K562 (cell line): ENCODE data around the gene LAG3. TPM values are rescaled to one million over a fixed set of nuclear protein-coding genes. Genes with fewer than 3 reads are reported as not detected.
"Not testable (repeated sequence)": the region's sequence is repeated elsewhere in the genome, so short reads cannot be mapped to it uniquely, and the experiment has no call there.

Experiments
- ATAC-seq: fragments of 200-7000 bp; cut with Tn5 transposase; 3 replicates; pipeline ENCODE4 v1.9.1; 2020; ENCODE audit warnings: moderate library complexity
- BruUV-seq: library from RNA; stranded (reverse); fragments of 400-500 nt; replicated peaks from 2 replicates; lab custom pipeline; 2021; lab: Mats Ljungman, UMichigan
- CTCF ChIA-PET: fragments of 300-600 bp; formaldehyde crosslinking; extraction: SDS; loops from one replicate; lab custom pipeline; 2021; ENCODE audit warnings: low intra/inter-chr PET ratio; lab: Yijun Ruan, JAX
- POLR2A ChIA-PET: fragments of 300-600, 350-650 bp; sonication (Branson Sonifier 250); formaldehyde crosslinking; extraction: SDS; loops from one replicate; lab custom pipeline; 2021; ENCODE audit warnings: antibody characterized with exemption, inconsistent platforms; lab: Yijun Ruan, JAX
- DNase-seq, 4 experiments: peaks; one replicate each; pipeline versions ENCODE4 v3.0.0 to v3.0.0-alpha.2; 2011 to 2018; ENCODE audit warnings: low spot score in 3 of 4, mixed read lengths in 3 of 4; ENCODE audit errors: extremely low read depth in 1 of 4
- FAIRE-seq: peaks from 2 replicates; lab custom pipeline; 2011; peaks lifted over from hg19 to GRCh38; lab: Jason Lieb, UNC
- H2AFZ ChIP-seq: 2 replicates; pipeline ENCODE4 v1.6.0; 2011; ENCODE audit warnings: low read depth, low read length, control low read depth, inconsistent platforms
- H3K27ac ChIP-seq: fragments of 200-600 bp; 3 replicates; pipeline ENCODE4 v1.8.0; 2011; ENCODE audit warnings: low read depth, mild to moderate bottlenecking, control low read depth, inconsistent platforms, low read length, moderate library complexity, mixed read lengths; ENCODE audit errors: extremely low read depth
- H3K27me3 ChIP-seq, 2 experiments: fragments of 300-600 bp in 1 of 2; 2 replicates in 1 of 2; 3 replicates in 1 of 2; pipeline versions ENCODE4 v1.6.0 to v1.8.0; 2011; ENCODE audit warnings: inconsistent platforms in 2 of 2, low read length in 2 of 2, mild to moderate bottlenecking in 1 of 2, mixed read lengths in 1 of 2, moderate library complexity in 1 of 2; ENCODE audit not compliant: control insufficient read depth in 2 of 2, insufficient read depth in 2 of 2
- H3K36me3 ChIP-seq: fragments of 300-600 bp; 3 replicates; pipeline ENCODE4 v1.8.0; 2011; ENCODE audit warnings: mild to moderate bottlenecking, low read length, inconsistent platforms; ENCODE audit not compliant: control insufficient read depth, insufficient read depth
- H3K4me1 ChIP-seq, 2 experiments: fragments of 200-600 bp in 1 of 2; replicated peaks in 1 of 2; 2 replicates in 1 of 2; 3 replicates in 1 of 2; pipeline versions ENCODE4 v1.5.1 to v1.8.0; 2011; ENCODE audit warnings: inconsistent platforms in 2 of 2, low read length in 2 of 2, mild to moderate bottlenecking in 1 of 2, mixed read lengths in 1 of 2, moderate library complexity in 1 of 2; ENCODE audit not compliant: control insufficient read depth in 2 of 2, insufficient read depth in 2 of 2
- H3K4me2 ChIP-seq: 2 replicates; pipeline ENCODE4 v1.6.1; 2011; ENCODE audit warnings: low read length, control low read depth, inconsistent platforms, mixed read lengths; ENCODE audit not compliant: insufficient read depth
- H3K4me3 ChIP-seq: fragments of 200-600 bp; sonication (generic), shearing (Covaris generic); 2 replicates; pipeline ENCODE4 v1.5.1; 2016; ENCODE audit warnings: control low read depth, inconsistent platforms
- H3K79me2 ChIP-seq: fragments of 200-600 bp; 3 replicates; pipeline ENCODE4 v1.8.0; 2011; ENCODE audit warnings: low read length, inconsistent platforms; ENCODE audit not compliant: control insufficient read depth, insufficient read depth
- H3K9ac ChIP-seq, 2 experiments: 2 replicates each; pipeline versions ENCODE4 v1.6.0 to v1.6.1; 2011; ENCODE audit warnings: low read depth in 2 of 2, low read length in 2 of 2, control low read depth in 1 of 2, inconsistent platforms in 1 of 2, mild to moderate bottlenecking in 1 of 2, mixed read lengths in 1 of 2; ENCODE audit not compliant: insufficient read depth in 1 of 2
- H3K9me1 ChIP-seq: one replicate; pipeline ENCODE4 v1.6.0; 2011; ENCODE audit warnings: inconsistent platforms, mild to moderate bottlenecking, low read length, moderate library complexity; ENCODE audit not compliant: control insufficient read depth, insufficient read depth
- H3K9me3 ChIP-seq: replicated peaks from 2 replicates; pipeline ENCODE4 v1.5.1; 2011; ENCODE audit warnings: low read depth, low read length, inconsistent platforms; ENCODE audit not compliant: control insufficient read depth, insufficient read depth
- H4K20me1 ChIP-seq: replicated peaks from 2 replicates; pipeline ENCODE4 v1.6.1; 2011; ENCODE audit warnings: low read length, inconsistent platforms, mixed read lengths; ENCODE audit not compliant: control insufficient read depth, insufficient read depth
- CBFA2T2 ChIP-seq: fragments of 450-650 bp; conservative IDR thresholded peaks from 2 replicates; pipeline ENCODE4 v1.6.1; 2017; ENCODE audit warnings: mild to moderate bottlenecking
- RAD51 ChIP-seq: fragments of 450-650 bp; IDR thresholded peaks from 2 replicates; pipeline ENCODE4 v1.7.1; 2016; ENCODE audit warnings: low read depth, mild to moderate bottlenecking, borderline replicate concordance
- ZBTB33 ChIP-seq: sonication (generic); formaldehyde crosslinking; IDR thresholded peaks from 2 replicates; pipeline ENCODE4 v1.8.1; 2023; ENCODE audit warnings: mild to moderate bottlenecking, missing genetic modification reagents
- WGBS: fragments of 100-300 bp; shearing (Covaris generic); methylation state at CpG from one replicate; pipeline ENCODE4 v1.1.6; 2016; ENCODE audit warnings: low coverage, mixed read lengths; ENCODE audit not compliant: insufficient coverage; ENCODE audit errors: missing lambda C conversion rate; 5-methylcytosine and 5-hydroxymethylcytosine counted together
- in situ Hi-C: fragments of 300-500 bp; cut with MboI; formaldehyde crosslinking; loops from 4 replicates; pipeline ENCODE4 v1.15.0; 2018; ENCODE audit warnings: inconsistent platforms, mixed read lengths
- intact Hi-C: fragments of 100-400 bp; cut with micrococcal nuclease; formaldehyde crosslinking; loops from 2 replicates; pipeline ENCODE4 v1.14.2; 2022
- polyA plus RNA-seq, 8 experiments: library from polyadenylated mRNA; depleted of rRNA in 4 of 8; stranded (reverse) in 5 of 8; unstranded in 3 of 8; fragments of >200 nt; fragmentation: Nextera tagmentation in 2 of 8; fragmentation: Illumina TruSeq in 1 of 8; extraction: Ambion mirVana in 2 of 8; extraction: Trizol in 1 of 8; gene quantifications; 2 replicates each; pipeline versions ENCODE4 v1.2.1 to v1.2.3, GENCODE V29; 2011 to 2014; ENCODE audit warnings: inconsistent platforms in 1 of 8, missing spikeins in 1 of 8
- total RNA-seq, 7 experiments: library from RNA; depleted of rRNA in 6 of 7; stranded (reverse); fragments of >200 nt in 6 of 7; fragmentation: Illumina TruSeq in 2 of 7; extraction: Trizol in 2 of 7; gene quantifications; 2 replicates each; pipeline versions ENCODE4 v1.2.1 to v1.2.3, GENCODE V29; 2011 to 2021; ENCODE audit warnings: low replicate concordance in 1 of 7

The LAG3 gene
- total and polyA plus RNA-seq, 9 of the 15 experiments (the other 6 are each of a cell fraction or from before 2014, with no cell fraction given): 0.07 to 0.66 (median 0.09) TPM; not detected in 1

- H4K20me1 ChIP-seq, FAIRE-seq, H3K27ac ChIP-seq, ATAC-seq, H3K4me3 ChIP-seq, POLR2A ChIA-PET, H3K9ac ChIP-seq, H3K9me3 ChIP-seq, CTCF ChIA-PET, in situ Hi-C loops, intact Hi-C loops, H3K79me2 ChIP-seq, H3K27me3 ChIP-seq, H3K9me1 ChIP-seq, H3K4me2 ChIP-seq, BruUV-seq, DNase-seq, H2AFZ ChIP-seq: not testable (repeated sequence)
- peaks cover 14% of the 10 kb centered on the region; the same call in 1 of the 3 replicates for H3K36me3 ChIP-seq
- 66% methylated on average over 9 of the region's 12 CpGs for WGBS
- TF ChIP-seq ZBTB33 (CRISPR knock-in tag): peak; percentile 26; the same call in 1 of the 2 replicates
- 0 out of 2 replicates have a peak, but pooled peaks have one; percentile 20 for TF ChIP-seq CBFA2T2
- TF ChIP-seq RAD51: peak; percentile 67; the same call in 1 of the 2 replicates
- peaks cover 7 to 15% of the 10 kb centered on the region in 2 experiments; a peak in 3 of 5 replicates for H3K4me1 ChIP-seq
These were observed 30.2 kb upstream of the LAG3 start for GRCh38 chr12:6742080-6742479.
